Loucy (cell line): ENCODE measurements around the gene ZFPM1.

Experiments used
- EZH2phosphoT487 ChIP-seq: fragments of 200-600 bp; IDR thresholded peaks from 2 replicates; pipeline ENCODE4 v1.6.1; 2018; ENCODE audit warnings: antibody characterized with exemption, mild to moderate bottlenecking, moderate library complexity, borderline replicate concordance
- TF ChIP-seq, protein P1 (sequence below): fragments of 200-600 bp; sonication (generic); conservative IDR thresholded peaks from 2 replicates; pipeline ENCODE4 v1.5.1; 2014; ENCODE audit warnings: mild to moderate bottlenecking, antibody characterized with exemption, low read length

- TF ChIP-seq, protein P1, sequence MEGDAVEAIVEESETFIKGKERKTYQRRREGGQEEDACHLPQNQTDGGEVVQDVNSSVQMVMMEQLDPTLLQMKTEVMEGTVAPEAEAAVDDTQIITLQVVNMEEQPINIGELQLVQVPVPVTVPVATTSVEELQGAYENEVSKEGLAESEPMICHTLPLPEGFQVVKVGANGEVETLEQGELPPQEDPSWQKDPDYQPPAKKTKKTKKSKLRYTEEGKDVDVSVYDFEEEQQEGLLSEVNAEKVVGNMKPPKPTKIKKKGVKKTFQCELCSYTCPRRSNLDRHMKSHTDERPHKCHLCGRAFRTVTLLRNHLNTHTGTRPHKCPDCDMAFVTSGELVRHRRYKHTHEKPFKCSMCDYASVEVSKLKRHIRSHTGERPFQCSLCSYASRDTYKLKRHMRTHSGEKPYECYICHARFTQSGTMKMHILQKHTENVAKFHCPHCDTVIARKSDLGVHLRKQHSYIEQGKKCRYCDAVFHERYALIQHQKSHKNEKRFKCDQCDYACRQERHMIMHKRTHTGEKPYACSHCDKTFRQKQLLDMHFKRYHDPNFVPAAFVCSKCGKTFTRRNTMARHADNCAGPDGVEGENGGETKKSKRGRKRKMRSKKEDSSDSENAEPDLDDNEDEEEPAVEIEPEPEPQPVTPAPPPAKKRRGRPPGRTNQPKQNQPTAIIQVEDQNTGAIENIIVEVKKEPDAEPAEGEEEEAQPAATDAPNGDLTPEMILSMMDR = no peak
- no peak for TF ChIP-seq EZH2phosphoT487
These were observed 7.0 kb upstream of the ZFPM1 start for GRCh38 chr16:88446061-88446460.
